IMR-90 (cell line): ENCODE measurements around the gene CREB1. TPM values are rescaled to one million over a fixed set of nuclear protein-coding genes. Genes with fewer than 3 reads are reported as not detected.

Source experiments
- ATAC-seq: fragments of 200-7000 bp; cut with Tn5 transposase; 2 replicates; pipeline ENCODE4 v1.9.1; 2020; ENCODE audit warnings: low read depth, mild to moderate bottlenecking, moderate library complexity
- BruUV-seq: library from RNA; stranded (reverse); fragments of 400-500 nt; replicated peaks from 2 replicates; lab custom pipeline; 2021; lab: Mats Ljungman, UMichigan
- CTCF ChIA-PET: fragments of 300-600 bp; formaldehyde crosslinking; extraction: SDS; loops from one replicate; lab custom pipeline; 2021; ENCODE audit warnings: antibody characterized with exemption; lab: Yijun Ruan, JAX
- POLR2A ChIA-PET: fragments of 300-600 bp; sonication (Branson Sonifier 250); formaldehyde crosslinking; loops from one replicate; lab custom pipeline; 2022; ENCODE audit warnings: antibody characterized with exemption; ENCODE audit not compliant: unreplicated experiment; lab: Charles Lee
- DNase-seq: peaks from one replicate; pipeline ENCODE4 v3.0.0; 2013
- H2AFZ ChIP-seq: replicated peaks from 2 replicates; pipeline ENCODE3; 2013; ENCODE audit warnings: low read length, mild to moderate bottlenecking; ENCODE audit not compliant: poor library complexity
- H2AK5ac ChIP-seq: 2 replicates; pipeline ENCODE4 v1.6.1; 2013; ENCODE audit warnings: low read depth, low read length, inconsistent platforms
- H2AK9ac ChIP-seq: replicated peaks from 2 replicates; pipeline ENCODE3; 2013; ENCODE audit warnings: mild to moderate bottlenecking, low read depth, low read length, moderate library complexity; ENCODE audit not compliant: poor library complexity
- H2BK120ac ChIP-seq: 2 replicates; pipeline ENCODE4 v1.6.1; 2013; ENCODE audit warnings: low read depth, low read length, inconsistent platforms
- H2BK15ac ChIP-seq: 3 replicates; pipeline ENCODE4 v1.6.1; 2013; ENCODE audit warnings: low read depth, low read length, inconsistent platforms
- H2BK20ac ChIP-seq: 2 replicates; pipeline ENCODE4 v1.6.1; 2013; ENCODE audit warnings: low read depth, mild to moderate bottlenecking, inconsistent platforms, low read length, moderate library complexity
- H2BK5ac ChIP-seq: 2 replicates; pipeline ENCODE4 v1.6.1; 2013; ENCODE audit warnings: mild to moderate bottlenecking, low read depth, low read length, inconsistent platforms; ENCODE audit not compliant: poor library complexity, severe bottlenecking
- H3K14ac ChIP-seq: replicated peaks from 2 replicates; pipeline ENCODE4 v1.6.1; 2013; ENCODE audit warnings: low read depth, low read length, inconsistent platforms
- H3K18ac ChIP-seq: 2 replicates; pipeline ENCODE4 v1.6.1; 2013; ENCODE audit warnings: low read depth, low read length, control low read depth
- H3K23ac ChIP-seq: 2 replicates; pipeline ENCODE4 v1.6.1; 2013; ENCODE audit warnings: low read depth, low read length, inconsistent platforms
- H3K27ac ChIP-seq: 2 replicates; pipeline ENCODE4 v1.5.1; 2013; ENCODE audit warnings: mild to moderate bottlenecking, control low read depth, low read length; ENCODE audit not compliant: insufficient read depth
- H3K27me3 ChIP-seq: 2 replicates; pipeline ENCODE4 v1.6.1; 2013; ENCODE audit warnings: low read length; ENCODE audit not compliant: control insufficient read depth, insufficient read depth
- H3K36me3 ChIP-seq: 2 replicates; pipeline ENCODE4 v1.6.1; 2013; ENCODE audit warnings: low read length, mixed read lengths; ENCODE audit not compliant: control insufficient read depth, insufficient read depth
- H3K4ac ChIP-seq: 2 replicates; pipeline ENCODE4 v1.6.1; 2013; ENCODE audit warnings: low read depth, low read length, inconsistent platforms
- H3K4me1 ChIP-seq: 2 replicates; pipeline ENCODE4 v1.6.1; 2013; ENCODE audit warnings: low read length, mixed read lengths; ENCODE audit not compliant: control insufficient read depth, insufficient read depth
- H3K4me2 ChIP-seq: 2 replicates; pipeline ENCODE4 v1.6.1; 2013; ENCODE audit warnings: low read depth, mild to moderate bottlenecking, control low read depth, low read length, moderate library complexity
- H3K4me3 ChIP-seq: 2 replicates; pipeline ENCODE4 v1.5.1; 2013; ENCODE audit warnings: low read depth, mild to moderate bottlenecking, control low read depth, low read length, moderate library complexity; ENCODE audit not compliant: insufficient read depth
- H3K56ac ChIP-seq: 2 replicates; pipeline ENCODE4 v1.6.1; 2013; ENCODE audit warnings: low read length, inconsistent platforms; ENCODE audit not compliant: insufficient read depth; ENCODE audit errors: extremely low read depth
- H3K79me1 ChIP-seq, 2 experiments: 2 replicates each; pipeline ENCODE4 v1.6.1; 2013; ENCODE audit warnings: low read length in 2 of 2, inconsistent platforms in 1 of 2, low read depth in 1 of 2
- H3K9ac ChIP-seq: 2 replicates; pipeline ENCODE4 v1.6.1; 2013; ENCODE audit warnings: low read depth, low read length, control low read depth
- H3K9me1 ChIP-seq: 2 replicates; pipeline ENCODE4 v1.6.1; 2013; ENCODE audit warnings: low read length, inconsistent platforms; ENCODE audit not compliant: insufficient read depth
- H3K9me3 ChIP-seq: 2 replicates; pipeline ENCODE4 v1.6.1; 2013; ENCODE audit warnings: low read length; ENCODE audit not compliant: control insufficient read depth, insufficient read depth
- H4K20me1 ChIP-seq: 2 replicates; pipeline ENCODE4 v1.6.1; 2013; ENCODE audit warnings: low read length, inconsistent platforms; ENCODE audit not compliant: insufficient read depth
- H4K5ac ChIP-seq: 2 replicates; pipeline ENCODE4 v1.6.1; 2013; ENCODE audit warnings: mild to moderate bottlenecking, low read depth, low read length, control low read depth
- H4K8ac ChIP-seq, 2 experiments: 2 replicates each; pipeline ENCODE4 v1.6.1; 2013; ENCODE audit warnings: low read depth in 2 of 2, low read length in 2 of 2, control low read depth in 1 of 2, inconsistent platforms in 1 of 2
- H4K91ac ChIP-seq: 2 replicates; pipeline ENCODE4 v1.6.1; 2013; ENCODE audit warnings: low read depth, low read length, inconsistent platforms; ENCODE audit not compliant: insufficient read depth
- CEBPB ChIP-seq: IDR thresholded peaks from 2 replicates; pipeline ENCODE4 v1.6.1; 2012; ENCODE audit warnings: low read depth, low read length, improper control_type of control experiment
- MAFK ChIP-seq: IDR thresholded peaks from 2 replicates; pipeline ENCODE4 v1.6.1; 2012; ENCODE audit warnings: low read depth, low read length, improper control_type of control experiment
- MXI1 ChIP-seq: IDR thresholded peaks from 2 replicates; pipeline ENCODE4 v1.6.1; 2012; ENCODE audit warnings: low read depth, mild to moderate bottlenecking, low read length, moderate library complexity, borderline replicate concordance
- RFX5 ChIP-seq: IDR thresholded peaks from 2 replicates; pipeline ENCODE4 v1.8.0; 2012; ENCODE audit warnings: low read depth, mild to moderate bottlenecking, low read length, moderate library complexity
- WGBS, 2 experiments: methylation state at CpG; one replicate each; pipeline versions ENCODE4 v1.1.5 to v1.1.7; 2013; ENCODE audit warnings: missing lambda C conversion rate in 2 of 2; ENCODE audit not compliant: insufficient read length in 1 of 2; ENCODE audit errors: extremely low coverage in 2 of 2; 5-methylcytosine and 5-hydroxymethylcytosine counted together
- dilution Hi-C: fragments of 300-500 bp; cut with HindIII; formaldehyde crosslinking; loops from one replicate; pipeline ENCODE4 v1.14.3; 2018; ENCODE audit warnings: low sequenced_read_pairs; ENCODE audit not compliant: unreplicated experiment
- in situ Hi-C: fragments of 300-500 bp; cut with MboI; formaldehyde crosslinking; loops from 3 replicates; pipeline ENCODE4 v1.14.3; 2019; ENCODE audit warnings: low sequenced_read_pairs, inconsistent platforms, mixed read lengths
- intact Hi-C: fragments of 100-400 bp; cut with micrococcal nuclease; formaldehyde crosslinking; loops from 2 replicates; pipeline ENCODE4 v1.10.0; 2022
- polyA plus RNA-seq, 3 experiments: library from polyadenylated mRNA; depleted of rRNA; stranded (reverse); fragments of >200 nt; gene quantifications; 2 replicates each; pipeline ENCODE4 v1.2.3, GENCODE V29; 2012; ENCODE audit warnings: low replicate concordance in 1 of 3
- total RNA-seq: library from RNA; depleted of rRNA; stranded (reverse); fragments of >200 nt; gene quantifications from 2 replicates; pipeline ENCODE4 v1.2.3, GENCODE V29; 2012

CREB1 gene
- total and polyA plus RNA-seq, 2 of the 4 experiments (the other 2 are of a cell fraction): 22.4 to 94.5 TPM

DNA sequence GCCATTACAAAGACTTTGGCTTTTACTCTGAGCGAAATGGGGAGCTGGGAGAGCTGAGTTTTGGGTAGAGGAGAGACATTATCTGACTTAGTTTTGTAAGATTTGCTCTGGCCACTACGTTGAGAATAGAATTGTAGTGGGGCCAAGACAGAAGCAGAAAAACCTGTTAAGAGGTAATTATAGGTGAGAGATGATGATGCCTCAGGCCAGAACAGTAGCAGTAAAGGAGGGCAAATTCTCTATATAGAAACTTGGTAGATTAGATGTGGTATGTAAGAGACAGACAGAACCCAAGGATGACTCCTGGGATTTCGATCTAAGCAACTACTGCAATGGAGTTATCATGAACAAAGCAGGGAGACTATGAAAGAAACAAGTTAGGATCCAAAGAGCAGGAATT, 17.4 kb upstream of the CREB1 start:
- no peaks in the 10 kb centered on the region for H3K9me1 ChIP-seq
- peak overlapping the region; percentile 36; the same call in 1 of the 2 replicates for H4K91ac ChIP-seq
- WGBS, 2 experiments: 100% methylated on average over 2 of the region's 3 CpGs; no CpG with 5 or more reads in 1 of the 2 experiments
- no peak overlapping the region for H3K27ac ChIP-seq
- H2AK9ac ChIP-seq: no peak overlapping the region
- dilution Hi-C loops: no loop called here
- TF ChIP-seq MXI1 (no peak), RFX5 (no peak), CEBPB (no peak), MAFK (no peak)
- no peak overlapping the region for H3K56ac ChIP-seq
- H3K4me1 ChIP-seq: peaks cover 10% of the 10 kb centered on the region
- peak overlapping the region; percentile 26 for H3K4ac ChIP-seq
- in situ Hi-C loops: no loop called here
- peak overlapping the region; percentile 92 for H2AK5ac ChIP-seq
- no peak overlapping the region for H3K4me3 ChIP-seq
- no peaks in the 10 kb centered on the region for H3K9me3 ChIP-seq
- no peaks in the 10 kb centered on the region for H3K36me3 ChIP-seq
- no peak overlapping the region for H3K9ac ChIP-seq
- no peaks in the 10 kb centered on the region for H3K27me3 ChIP-seq
- H2AFZ ChIP-seq: no peak overlapping the region
- ATAC-seq (no peak), DNase-seq (no peak)
- peak overlapping the region; percentile 54 for H2BK120ac ChIP-seq
- H2BK20ac ChIP-seq: peak overlapping the region; percentile 16
- no peak overlapping the region for H3K4me2 ChIP-seq
- H3K18ac ChIP-seq: peak overlapping the region; percentile 80; the same call in 1 of the 2 replicates
- no peak overlapping the region for H3K23ac ChIP-seq
- no peaks in the 10 kb centered on the region for H3K79me1 ChIP-seq
- ChIA-PET POLR2A (no interaction called here), CTCF (no interaction called here)
- BruUV-seq: no TSS peak
- H4K20me1 ChIP-seq: no peaks in the 10 kb centered on the region
- H4K5ac ChIP-seq: no peak overlapping the region
- intact Hi-C loops: no loop called here
- no peak overlapping the region for H2BK5ac ChIP-seq
- H3K14ac ChIP-seq: 0 out of 2 replicates have a peak overlapping the region, but pooled peaks have one; percentile 3
- H2BK15ac ChIP-seq: peak overlapping the region; percentile 69; the same call in 1 of the 3 replicates
- no peak overlapping the region; a peak in 1 of 4 replicates for H4K8ac ChIP-seq
